K562 (cell line): ENCODE results near the gene CMSS1. TPM values are rescaled to one million over a fixed set of nuclear protein-coding genes. Genes with fewer than 3 reads are reported as not detected.

Experiments used
- ATAC-seq: fragments of 200-7000 bp; cut with Tn5 transposase; 3 replicates; pipeline ENCODE4 v1.9.1; 2020; ENCODE audit warnings: moderate library complexity
- BruUV-seq: library from RNA; stranded (reverse); fragments of 400-500 nt; replicated peaks from 2 replicates; lab custom pipeline; 2021; lab: Mats Ljungman, UMichigan
- CTCF ChIA-PET: fragments of 300-600 bp; formaldehyde crosslinking; extraction: SDS; loops from one replicate; lab custom pipeline; 2021; ENCODE audit warnings: low intra/inter-chr PET ratio; lab: Yijun Ruan, JAX
- POLR2A ChIA-PET: fragments of 300-600, 350-650 bp; sonication (Branson Sonifier 250); formaldehyde crosslinking; extraction: SDS; loops from one replicate; lab custom pipeline; 2021; ENCODE audit warnings: antibody characterized with exemption, inconsistent platforms; lab: Yijun Ruan, JAX
- DNase-seq, 4 experiments: peaks; one replicate each; pipeline versions ENCODE4 v3.0.0 to v3.0.0-alpha.2; 2011 to 2018; ENCODE audit warnings: low spot score in 3 of 4, mixed read lengths in 3 of 4; ENCODE audit errors: extremely low read depth in 1 of 4
- FAIRE-seq: peaks from 2 replicates; lab custom pipeline; 2011; peaks lifted over from hg19 to GRCh38; lab: Jason Lieb, UNC
- H2AFZ ChIP-seq: 2 replicates; pipeline ENCODE4 v1.6.0; 2011; ENCODE audit warnings: low read depth, low read length, control low read depth, inconsistent platforms
- H3K27ac ChIP-seq: fragments of 200-600 bp; 3 replicates; pipeline ENCODE4 v1.8.0; 2011; ENCODE audit warnings: low read depth, mild to moderate bottlenecking, control low read depth, inconsistent platforms, low read length, moderate library complexity, mixed read lengths; ENCODE audit errors: extremely low read depth
- H3K27me3 ChIP-seq, 2 experiments: fragments of 300-600 bp in 1 of 2; 2 replicates in 1 of 2; 3 replicates in 1 of 2; pipeline versions ENCODE4 v1.6.0 to v1.8.0; 2011; ENCODE audit warnings: inconsistent platforms in 2 of 2, low read length in 2 of 2, mild to moderate bottlenecking in 1 of 2, mixed read lengths in 1 of 2, moderate library complexity in 1 of 2; ENCODE audit not compliant: control insufficient read depth in 2 of 2, insufficient read depth in 2 of 2
- H3K36me3 ChIP-seq: fragments of 300-600 bp; 3 replicates; pipeline ENCODE4 v1.8.0; 2011; ENCODE audit warnings: mild to moderate bottlenecking, low read length, inconsistent platforms; ENCODE audit not compliant: control insufficient read depth, insufficient read depth
- H3K4me1 ChIP-seq, 2 experiments: fragments of 200-600 bp in 1 of 2; replicated peaks in 1 of 2; 2 replicates in 1 of 2; 3 replicates in 1 of 2; pipeline versions ENCODE4 v1.5.1 to v1.8.0; 2011; ENCODE audit warnings: inconsistent platforms in 2 of 2, low read length in 2 of 2, mild to moderate bottlenecking in 1 of 2, mixed read lengths in 1 of 2, moderate library complexity in 1 of 2; ENCODE audit not compliant: control insufficient read depth in 2 of 2, insufficient read depth in 2 of 2
- H3K4me2 ChIP-seq: 2 replicates; pipeline ENCODE4 v1.6.1; 2011; ENCODE audit warnings: low read length, control low read depth, inconsistent platforms, mixed read lengths; ENCODE audit not compliant: insufficient read depth
- H3K4me3 ChIP-seq: fragments of 200-600 bp; sonication (generic), shearing (Covaris generic); 2 replicates; pipeline ENCODE4 v1.5.1; 2016; ENCODE audit warnings: control low read depth, inconsistent platforms
- H3K79me2 ChIP-seq: fragments of 200-600 bp; 3 replicates; pipeline ENCODE4 v1.8.0; 2011; ENCODE audit warnings: low read length, inconsistent platforms; ENCODE audit not compliant: control insufficient read depth, insufficient read depth
- H3K9ac ChIP-seq, 2 experiments: 2 replicates each; pipeline versions ENCODE4 v1.6.0 to v1.6.1; 2011; ENCODE audit warnings: low read depth in 2 of 2, low read length in 2 of 2, control low read depth in 1 of 2, inconsistent platforms in 1 of 2, mild to moderate bottlenecking in 1 of 2, mixed read lengths in 1 of 2; ENCODE audit not compliant: insufficient read depth in 1 of 2
- H3K9me1 ChIP-seq: one replicate; pipeline ENCODE4 v1.6.0; 2011; ENCODE audit warnings: inconsistent platforms, mild to moderate bottlenecking, low read length, moderate library complexity; ENCODE audit not compliant: control insufficient read depth, insufficient read depth
- H3K9me3 ChIP-seq: replicated peaks from 2 replicates; pipeline ENCODE4 v1.5.1; 2011; ENCODE audit warnings: low read depth, low read length, inconsistent platforms; ENCODE audit not compliant: control insufficient read depth, insufficient read depth
- H4K20me1 ChIP-seq: replicated peaks from 2 replicates; pipeline ENCODE4 v1.6.1; 2011; ENCODE audit warnings: low read length, inconsistent platforms, mixed read lengths; ENCODE audit not compliant: control insufficient read depth, insufficient read depth
- BMI1 ChIP-seq: fragments of 150-350 bp; IDR thresholded peaks from 2 replicates; pipeline ENCODE4 v1.6.1; 2014; ENCODE audit warnings: low read length
- NCOA2 ChIP-seq, 2 experiments: fragments of 450-650 bp; IDR thresholded peaks; 2 replicates each; pipeline ENCODE4 v1.6.1; 2018; ENCODE audit warnings: mild to moderate bottlenecking in 2 of 2, moderate library complexity in 1 of 2; ENCODE audit not compliant: partially characterized antibody in 2 of 2
- NFIC ChIP-seq: fragments of 450-650 bp; IDR thresholded peaks from 2 replicates; pipeline ENCODE4 v1.6.1; 2017; ENCODE audit warnings: mild to moderate bottlenecking, inconsistent platforms
- NFIX ChIP-seq: fragments of 250-450 bp; sonication (Bioruptor Pico); IDR thresholded peaks from 2 replicates; pipeline ENCODE4 v1.4.0; 2020; ENCODE audit warnings: low read depth, mild to moderate bottlenecking, moderate library complexity
- RAD21 ChIP-seq, 2 experiments: fragments of 250-450 bp in 1 of 2; fragments of 450-650 bp in 1 of 2; sonication (Bioruptor Pico) in 1 of 2; formaldehyde crosslinking in 1 of 2; IDR thresholded peaks in 1 of 2; conservative IDR thresholded peaks in 1 of 2; 2 replicates each; pipeline versions ENCODE4 v1.4.0 to v1.8.0; 2020 to 2022; ENCODE audit warnings: mild to moderate bottlenecking in 2 of 2, moderate library complexity in 1 of 2
- SMAD1 ChIP-seq: fragments of 150-350 bp; IDR thresholded peaks from 2 replicates; pipeline ENCODE4 v1.6.1; 2014; ENCODE audit warnings: low read length, low read depth; ENCODE audit not compliant: partially characterized antibody
- ZNF165 ChIP-seq: fragments of 250-450 bp; sonication (Bioruptor Pico); IDR thresholded peaks from 2 replicates; pipeline ENCODE4 v1.4.0; 2020; ENCODE audit warnings: borderline replicate concordance
- WGBS: fragments of 100-300 bp; shearing (Covaris generic); methylation state at CpG from one replicate; pipeline ENCODE4 v1.1.6; 2016; ENCODE audit warnings: low coverage, mixed read lengths; ENCODE audit not compliant: insufficient coverage; ENCODE audit errors: missing lambda C conversion rate; 5-methylcytosine and 5-hydroxymethylcytosine counted together
- in situ Hi-C: fragments of 300-500 bp; cut with MboI; formaldehyde crosslinking; loops from 4 replicates; pipeline ENCODE4 v1.15.0; 2018; ENCODE audit warnings: inconsistent platforms, mixed read lengths
- intact Hi-C: fragments of 100-400 bp; cut with micrococcal nuclease; formaldehyde crosslinking; loops from 2 replicates; pipeline ENCODE4 v1.14.2; 2022
- polyA plus RNA-seq, 8 experiments: library from polyadenylated mRNA; depleted of rRNA in 4 of 8; stranded (reverse) in 5 of 8; unstranded in 3 of 8; fragments of >200 nt; fragmentation: Nextera tagmentation in 2 of 8; fragmentation: Illumina TruSeq in 1 of 8; extraction: Ambion mirVana in 2 of 8; extraction: Trizol in 1 of 8; gene quantifications; 2 replicates each; pipeline versions ENCODE4 v1.2.1 to v1.2.3, GENCODE V29; 2011 to 2014; ENCODE audit warnings: inconsistent platforms in 1 of 8, missing spikeins in 1 of 8
- total RNA-seq, 7 experiments: library from RNA; depleted of rRNA in 6 of 7; stranded (reverse); fragments of >200 nt in 6 of 7; fragmentation: Illumina TruSeq in 2 of 7; extraction: Trizol in 2 of 7; gene quantifications; 2 replicates each; pipeline versions ENCODE4 v1.2.1 to v1.2.3, GENCODE V29; 2011 to 2021; ENCODE audit warnings: low replicate concordance in 1 of 7

CMSS1 gene
- total and polyA plus RNA-seq, 9 of the 15 experiments (the other 6 are each of a cell fraction or from before 2014, with no cell fraction given) = 46.9 to 109 (median 72.3) TPM

DNA sequence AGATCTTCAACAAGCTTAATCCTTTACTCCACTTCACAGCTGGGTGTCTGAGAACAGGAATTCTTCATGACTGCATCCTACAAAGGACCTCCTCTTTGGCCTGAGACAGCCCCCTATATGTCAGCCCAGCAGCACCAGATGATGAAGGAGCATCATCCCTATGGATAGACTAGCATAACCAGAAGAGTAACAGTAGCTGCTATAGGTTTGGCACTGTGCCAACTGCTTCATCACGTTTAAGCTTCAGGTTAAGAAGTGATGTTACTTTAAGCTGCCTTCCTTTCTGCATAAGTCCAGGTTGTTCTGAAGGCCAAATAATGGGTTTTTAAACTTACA is 50.6 kb downstream of the CMSS1 start:
- intact Hi-C loops (no loop called here), in situ Hi-C loops (no loop called here)
- Histone ChIP-seq H2AFZ (no peak overlapping the region), H3K36me3 (no peaks in the 10 kb centered on the region; the same call in 2 of the 3 replicates), H3K9me3 (no peaks in the 10 kb centered on the region), H4K20me1 (no peaks in the 10 kb centered on the region), H3K4me2 (no peak overlapping the region), H3K27ac (no peak overlapping the region), H3K27me3 (no peaks in the 10 kb centered on the region), H3K79me2 (peaks cover 34% of the 10 kb centered on the region; the same call in 2 of the 3 replicates), H3K4me1 (peaks cover 4 to 26% of the 10 kb centered on the region in 2 experiments; a peak in 4 of 5 replicates), H3K9ac (no peak overlapping the region), H3K4me3 (no peak overlapping the region), H3K9me1 (no peaks in the 10 kb centered on the region)
- POLR2A ChIA-PET = interaction anchor here (0.6 to 1.5 kb wide), 8 partner anchors 9 to 533 kb away, joined by 3 to 6 read pairs (median 4); partner anchors contain the start of gene LNP1
- TF ChIP-seq NFIC = peak; percentile 100
- peak in 1 of 2 experiments; percentile 41; a peak in 2 of 4 replicates for TF ChIP-seq RAD21 (CRISPR knock-in tag; conservative IDR thresholded peaks at IDR 0.05 in 1 of 2, IDR thresholded peaks at IDR 0.05 in 1 of 2)
- peak in 1 of 2 experiments; percentile 39 for TF ChIP-seq NCOA2 (IDR thresholded peaks at IDR 0.05; ENCODE audit: partially characterized antibody in 2 of 2)
- TF ChIP-seq BMI1 = no peak
- TF ChIP-seq SMAD1 = peak; percentile 93
- peak; percentile 98 for TF ChIP-seq NFIX (CRISPR knock-in tag)
- no peak for TF ChIP-seq ZNF165 (CRISPR knock-in tag)
- DNase-seq = peak; percentile 8 to 38 (median 18)
- BruUV-seq = no TSS peak
- peak; percentile 26 for FAIRE-seq
- WGBS = 0% methylated on average over 1 of the region's 1 CpG
- no peak for ATAC-seq
- CTCF ChIA-PET = no interaction called here
